ENCODE results near the gene AUTS2. TPM values are rescaled to one million over a fixed set of nuclear protein-coding genes. Genes with fewer than 3 reads are reported as not detected.

AUTS2 gene
- total and polyA plus RNA-seq, 2 of the 8 experiments (the other 6 are each of a cell fraction or from before 2014, with no cell fraction given): 25.9 to 101 TPM

GRCh38 chr7:70529436-70529835, 931.2 kb downstream of the AUTS2 start:
- Histone ChIP-seq H2AK5ac (ENCODE audit: low read depth, low read length) (no peak overlapping the region), H3K27ac (ENCODE audit: low read depth, low read length) (no peak overlapping the region), H3K79me1 (ENCODE audit: low read depth, low read length) (no peaks in the 10 kb centered on the region), H3K23me2 (ENCODE audit: low read depth, low read length) (no peaks in the 10 kb centered on the region), H3K36me3 (ENCODE audit: control insufficient read depth in 2 of 4, insufficient read depth in 4 of 4, low read length in 3 of 4) (no peaks in the 10 kb centered on the region), H3K9ac (replicated peaks in 1 of 4; ENCODE audit: extremely low read depth in 1 of 4, low read depth in 3 of 4, low read length in 3 of 4) (no peak overlapping the region), H3K18ac (ENCODE audit: extremely low read depth, low read length) (no peak overlapping the region), H3K23ac (ENCODE audit: insufficient read length) (no peak overlapping the region), H3K79me2 (ENCODE audit: control insufficient read depth in 1 of 2, insufficient read depth in 2 of 2, low read length in 2 of 2) (no peaks in the 10 kb centered on the region), H3K4me1 (replicated peaks in 1 of 4; ENCODE audit: control insufficient read depth in 3 of 4, insufficient read depth in 4 of 4, low read length in 3 of 4) (no peaks in the 10 kb centered on the region), H2BK20ac (ENCODE audit: low read length) (no peak overlapping the region), H2BK120ac (replicated peaks; ENCODE audit: low read depth, low read length) (no peak overlapping the region), H4K8ac (ENCODE audit: extremely low read depth, insufficient read depth, low read length) (no peak overlapping the region), H4K91ac (replicated peaks; ENCODE audit: insufficient read length, low read length) (no peak overlapping the region), H2AFZ (ENCODE audit: low read length) (no peak overlapping the region), H2BK15ac (ENCODE audit: low read length) (no peak overlapping the region), H3K4me2 (ENCODE audit: insufficient read depth in 1 of 2, low read depth in 2 of 2, low read length in 2 of 2) (no peak overlapping the region), H3K14ac (ENCODE audit: insufficient read length) (no peak overlapping the region), H4K5ac (ENCODE audit: insufficient read length, low read depth, low read length) (no peak overlapping the region), H4K20me1 (replicated peaks in 1 of 2; ENCODE audit: control insufficient read depth in 1 of 2, insufficient read depth in 2 of 2, low read length in 2 of 2) (no peaks in the 10 kb centered on the region), H2BK12ac (ENCODE audit: low read depth, low read length) (no peak overlapping the region), H3K4me3 (ENCODE audit: extremely low read depth in 1 of 4, insufficient read depth in 2 of 4, low read depth in 3 of 4, low read length in 4 of 4) (no peak overlapping the region), H2BK5ac (ENCODE audit: low read depth, low read length) (no peak overlapping the region), H3K4ac (replicated peaks; ENCODE audit: insufficient read length, low read depth, low read length) (no peak overlapping the region), H3K56ac (replicated peaks; ENCODE audit: insufficient read length, low read depth, low read length) (no peak overlapping the region), H3K27me3 (replicated peaks in 1 of 4; ENCODE audit: control insufficient read depth in 3 of 4, extremely low read depth in 1 of 4, insufficient read depth in 3 of 4, low read length in 3 of 4) (no peaks in the 10 kb centered on the region), H3K9me3 (ENCODE audit: insufficient read depth in 2 of 2, low read depth in 1 of 2, low read length in 1 of 2) (no peaks in the 10 kb centered on the region)
- ChIA-PET POLR2A (ENCODE audit: partially characterized antibody) (interaction anchor here (1.0 to 1.1 kb wide), 2 partner anchors 10 to 160 kb away, joined by 3 to 4 read pairs; no protein-coding TSS in a partner anchor), CTCF (ENCODE audit: partially characterized antibody) (interaction anchor here (1.2 to 1.5 kb wide), 2 partner anchors 10 to 11 kb away, joined by 3 to 5 read pairs; no protein-coding TSS in a partner anchor)
- WGBS, 2 experiments (ENCODE audit: extremely low coverage in 1 of 2, insufficient coverage in 1 of 2, insufficient read length in 1 of 2, insufficient replicate concordance in 2 of 2, low coverage in 1 of 2, low lambda C conversion rate in 2 of 2, missing lambda C conversion rate in 1 of 2): 87% methylated on average over 5 of the region's 5 CpGs; no CpG with 5 or more reads in 1 of the 2 experiments
- DNase-seq (ENCODE audit: low read depth in 1 of 2, low spot score in 2 of 2) (no peak), FAIRE-seq (no peak)
- TF ChIP-seq NANOG (IDR thresholded peaks at IDR 0.05; ENCODE audit: insufficient read depth, low read depth, low read length, poor library complexity, severe bottlenecking) (no peak), RAD21 (IDR thresholded peaks at IDR 0.05 in 1 of 2, conservative IDR thresholded peaks at IDR 0.05 in 1 of 2; ENCODE audit: low read depth in 2 of 2, low read length in 2 of 2) (no peak), TEAD4 (IDR thresholded peaks at IDR 0.05; ENCODE audit: low read depth, low read length) (no peak), CEBPB (IDR thresholded peaks at IDR 0.05; ENCODE audit: low read depth, low read length) (no peak)
